Neural progenitor cell (in vitro differentiated cells): ENCODE results near the gene KRTAP5-6.
"Not testable (repeated sequence)": the region's sequence is repeated elsewhere in the genome, so short reads cannot be mapped to it uniquely, and the experiment has no call there.

Experiments used
- CTCF ChIP-seq: fragments of 200-600 bp; sonication (generic); IDR thresholded peaks from 2 replicates; pipeline ENCODE4 v1.5.1; 2017; ENCODE audit warnings: antibody characterized with exemption, mild to moderate bottlenecking
- EZH2phosphoT487 ChIP-seq: fragments of 200-600 bp; sonication (generic); IDR thresholded peaks from 2 replicates; pipeline ENCODE4 v1.6.1; 2017; ENCODE audit warnings: antibody characterized with exemption

GRCh38 chr11:1688336-1688947 is 8.6 kb upstream of the KRTAP5-6 start:
- TF ChIP-seq CTCF, EZH2phosphoT487: not testable (repeated sequence)
